NCI-H1105 treated with DMSO at 0.1 percent for 48 hours (cell line): ENCODE measurements around the gene SUPT3H.
A peak's percentile ranks its signal among the peaks of the same experiment; 100 is the strongest.

ENCODE experiments used
- DNase-seq: peaks from one replicate; lab custom pipeline; 2025; lab: John Stamatoyannopoulos, UW

Gene SUPT3H

GRCh38 chr6:45388328-45388727 lies 10.6 kb upstream of the SUPT3H start:
- no peak for DNase-seq

DNA sequence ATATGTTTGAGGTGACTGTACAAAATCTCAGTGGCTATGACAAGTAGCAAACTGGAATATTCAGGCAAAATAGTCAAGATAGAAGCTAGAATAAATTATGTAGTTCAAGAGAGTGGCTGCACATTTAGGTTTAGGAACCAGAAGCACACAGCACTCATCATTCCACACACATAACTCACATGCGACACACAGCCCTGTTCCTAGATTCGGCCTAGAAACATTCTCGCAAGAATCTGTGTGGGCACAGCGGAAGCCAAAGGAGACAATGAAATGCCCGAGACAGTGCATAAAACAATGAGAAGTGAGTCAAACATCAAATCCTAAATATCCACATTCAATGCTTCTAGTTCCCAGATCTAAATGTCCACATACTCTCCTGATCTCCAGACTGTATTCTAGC lies 9.5 kb upstream of the SUPT3H start:
- no peak for DNase-seq

DNA sequence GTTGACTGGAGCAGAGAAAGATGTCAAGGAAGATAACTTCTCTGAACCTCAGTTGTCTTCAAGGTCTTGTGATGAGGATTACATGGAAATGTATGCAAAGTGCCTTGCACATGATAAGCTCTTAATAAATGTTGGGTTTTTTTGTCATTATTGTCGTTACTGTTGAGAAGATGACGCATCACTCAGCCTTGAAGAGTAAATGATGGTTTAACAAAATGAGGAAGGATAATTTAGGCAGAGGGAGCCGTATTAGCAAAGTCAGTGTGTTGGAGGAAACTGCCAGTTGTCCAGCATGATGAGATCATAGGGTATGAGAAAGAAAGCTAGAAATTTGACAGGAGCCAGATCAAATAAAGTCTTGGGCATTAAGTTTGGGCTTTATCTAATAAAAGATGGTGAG lies 8.8 kb upstream of the SUPT3H start:
- DNase-seq = no peak

DNA sequence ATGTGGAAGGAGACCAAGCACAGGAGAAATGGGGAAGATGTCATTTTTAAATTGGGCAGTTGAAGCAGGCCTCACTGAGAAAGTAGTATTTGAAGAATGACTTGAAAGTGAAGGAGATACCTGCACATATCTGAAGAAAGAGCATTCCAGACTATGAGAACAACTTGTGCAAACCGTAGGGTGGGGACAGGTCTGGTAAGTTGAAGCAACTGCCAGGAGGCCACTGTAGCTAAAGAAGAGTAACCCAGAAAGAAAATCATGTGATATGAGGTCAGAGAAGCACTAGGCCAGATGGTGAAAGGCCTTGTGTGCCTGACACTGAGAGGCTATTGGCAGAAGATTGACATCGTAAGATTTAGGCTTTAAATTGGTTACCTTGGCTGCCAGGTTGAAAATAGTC lies 4.7 kb upstream of the SUPT3H start:
- no peak for DNase-seq

GRCh38 chr6:45378334-45378926 lies 696 bp upstream of the SUPT3H start:
- no peak for DNase-seq

DNA sequence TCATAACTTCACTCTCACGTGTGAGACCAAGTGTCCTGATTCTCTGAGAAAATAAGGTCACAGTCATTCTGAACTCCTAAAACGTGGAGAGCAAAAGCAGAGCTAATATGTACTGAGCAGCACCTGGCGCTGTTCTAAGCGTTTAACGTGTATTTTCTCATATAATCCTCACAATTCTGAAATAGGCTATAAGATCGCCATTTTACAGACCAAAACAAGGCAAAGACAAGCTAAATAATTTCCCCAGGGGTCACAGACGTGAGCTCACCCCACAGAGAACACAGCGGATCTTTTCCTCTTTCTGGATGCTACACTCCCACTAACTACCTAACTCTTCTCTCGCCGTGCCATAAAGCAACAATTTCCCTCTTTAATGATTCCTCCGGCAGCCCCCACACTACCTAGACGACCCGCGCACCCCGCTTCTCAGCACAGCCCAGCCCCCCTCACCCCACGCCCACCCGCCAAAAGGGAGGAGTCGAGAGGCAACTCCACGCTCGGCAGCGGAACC lies 636 bp downstream of the SUPT3H start:
- DNase-seq = peak; percentile 38

GRCh38 chr6:45376310-45377042 lies 1.3 kb downstream of the SUPT3H start:
- no peak for DNase-seq

- DNase-seq = no peak
Measured at GRCh38 chr6:45375449-45375848, 2.3 kb downstream of the SUPT3H start.

DNA sequence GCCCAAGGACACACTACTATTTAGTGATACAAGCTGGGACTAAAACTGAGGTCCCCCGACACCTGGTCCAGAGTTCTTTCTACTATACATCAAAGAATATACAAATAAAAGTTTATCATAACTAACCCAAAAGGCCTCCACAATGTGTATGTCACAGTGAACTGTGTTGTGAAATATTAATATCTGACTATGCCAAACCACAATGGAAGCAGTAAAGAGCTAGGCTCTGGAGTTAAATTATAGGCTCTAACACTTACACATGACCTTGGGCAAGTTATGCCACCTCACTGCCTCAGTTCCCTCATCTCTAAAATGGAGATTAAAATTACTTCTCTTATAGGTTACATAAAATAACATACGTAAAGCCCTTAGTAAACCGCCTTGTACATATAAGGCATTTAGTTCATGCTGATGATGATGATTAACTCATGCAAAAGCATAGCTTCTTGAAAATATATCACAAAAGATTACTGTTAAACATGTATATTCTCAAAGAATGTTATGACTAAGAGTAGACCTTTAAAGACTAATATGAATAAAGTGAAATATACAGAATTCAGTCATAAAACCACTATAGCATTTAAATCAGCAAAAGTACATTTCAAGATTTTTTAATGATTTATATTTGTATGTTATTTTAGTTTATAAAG lies 5.7 kb downstream of the SUPT3H start:
- DNase-seq = no peak

DNA sequence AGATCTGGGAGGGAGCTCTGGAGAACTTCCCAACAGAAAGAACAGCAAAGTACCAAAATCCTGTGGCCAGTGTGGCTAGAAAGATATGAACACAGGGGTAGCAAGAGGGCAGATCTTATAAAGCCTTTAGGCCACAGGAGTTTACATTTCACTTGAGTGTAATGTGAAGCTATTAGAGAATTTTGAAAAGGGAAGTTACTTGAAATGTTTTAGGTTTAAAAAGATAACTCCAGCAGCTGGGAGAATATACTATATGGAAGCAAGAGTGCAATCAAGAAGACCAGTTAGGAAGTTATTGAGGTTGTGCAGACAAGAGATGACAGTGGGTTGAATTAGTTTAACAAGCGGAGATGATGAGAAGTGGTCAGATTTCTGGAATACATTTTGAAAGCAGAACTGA lies 7.9 kb downstream of the SUPT3H start:
- DNase-seq = no peak

DNA sequence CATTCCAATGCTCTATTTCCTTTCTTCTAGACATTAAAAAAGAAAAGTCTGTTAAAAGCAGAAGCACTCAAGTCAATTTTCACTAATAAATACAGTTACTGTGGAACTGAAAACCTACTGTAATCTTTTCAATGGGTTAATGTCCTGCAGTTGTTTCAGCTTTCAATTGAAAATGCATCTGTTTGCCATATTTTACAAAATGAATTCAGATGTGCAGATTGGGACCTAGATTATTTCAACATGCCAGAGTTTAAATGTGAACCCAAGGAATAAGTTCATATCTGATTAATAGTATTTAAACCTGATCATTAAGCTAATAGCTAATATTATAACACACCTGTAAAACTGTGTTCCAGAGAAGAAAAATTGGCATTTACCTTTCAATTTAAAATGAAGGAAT lies 9.7 kb downstream of the SUPT3H start:
- no peak for DNase-seq

GRCh38 chr6:45366534-45366933 lies 11.2 kb downstream of the SUPT3H start:
- no peak for DNase-seq

DNA sequence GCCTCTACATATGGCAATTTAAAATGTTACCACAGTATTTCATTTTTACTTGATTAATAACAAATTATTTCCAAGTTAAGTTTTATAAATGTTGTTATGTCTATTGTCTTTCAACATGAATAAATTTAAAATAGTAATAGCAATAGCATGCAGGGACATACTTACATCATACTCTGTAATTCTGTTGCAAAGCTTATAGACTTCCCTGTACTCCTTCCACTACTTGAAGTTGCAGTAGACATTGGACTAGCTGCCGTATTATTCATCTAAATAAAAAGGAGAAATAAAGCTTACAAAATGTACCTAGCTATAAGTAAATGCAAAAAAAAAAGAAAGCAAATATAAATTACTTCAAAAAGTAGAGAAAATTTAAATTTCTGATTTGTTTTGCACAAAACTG lies 12.7 kb downstream of the SUPT3H start:
- no peak for DNase-seq

DNA sequence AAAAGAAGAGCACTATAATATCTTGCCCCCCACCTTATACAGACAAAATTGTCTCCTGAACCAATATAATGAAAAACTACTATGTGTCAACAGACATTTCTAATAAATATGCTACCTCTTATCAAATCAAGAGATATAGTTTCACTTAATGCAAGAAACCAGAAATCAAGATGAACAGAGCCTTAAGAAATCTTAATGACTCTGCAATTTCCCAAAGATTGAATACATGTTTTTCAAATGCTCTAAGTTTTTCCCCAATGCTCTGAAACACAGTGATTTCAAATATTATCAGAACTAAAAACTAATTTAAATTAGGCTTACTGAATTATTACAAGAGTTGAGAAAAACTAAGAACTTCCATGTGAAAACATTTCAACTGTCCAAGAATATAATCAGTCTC lies 13.3 kb downstream of the SUPT3H start:
- DNase-seq = no peak

GRCh38 chr6:45353654-45354053 lies 24.1 kb downstream of the SUPT3H start:
- no peak for DNase-seq

- DNase-seq = peak; percentile 78
Measured at GRCh38 chr6:45351667-45352066, 26.1 kb downstream of the SUPT3H start.

- no peak for DNase-seq
Measured at GRCh38 chr6:45351076-45351475, 26.7 kb downstream of the SUPT3H start.

GRCh38 chr6:45350186-45350710 lies 27.5 kb downstream of the SUPT3H start:
- DNase-seq = peak; percentile 65

DNA sequence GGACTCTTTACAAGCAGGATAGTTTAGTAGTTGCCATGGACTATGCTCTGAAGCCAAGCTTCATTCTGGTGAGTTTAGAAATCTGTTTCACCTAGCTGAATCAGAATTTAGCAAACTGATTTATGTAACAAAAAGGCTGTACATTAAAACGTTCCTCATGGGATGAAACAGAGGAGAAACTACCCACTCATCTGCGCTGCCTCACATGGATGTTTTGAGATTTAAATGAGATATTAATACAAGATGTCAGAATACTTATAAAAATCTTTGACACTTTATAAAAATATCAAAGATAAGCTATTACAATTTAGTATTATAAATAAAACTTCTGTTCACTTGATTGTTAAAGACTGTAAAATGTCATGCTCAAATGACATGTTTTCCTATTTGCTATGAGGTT lies 32.8 kb downstream of the SUPT3H start:
- DNase-seq = no peak

GRCh38 chr6:45328523-45328922 lies 49.2 kb downstream of the SUPT3H start:
- DNase-seq = no peak

DNA sequence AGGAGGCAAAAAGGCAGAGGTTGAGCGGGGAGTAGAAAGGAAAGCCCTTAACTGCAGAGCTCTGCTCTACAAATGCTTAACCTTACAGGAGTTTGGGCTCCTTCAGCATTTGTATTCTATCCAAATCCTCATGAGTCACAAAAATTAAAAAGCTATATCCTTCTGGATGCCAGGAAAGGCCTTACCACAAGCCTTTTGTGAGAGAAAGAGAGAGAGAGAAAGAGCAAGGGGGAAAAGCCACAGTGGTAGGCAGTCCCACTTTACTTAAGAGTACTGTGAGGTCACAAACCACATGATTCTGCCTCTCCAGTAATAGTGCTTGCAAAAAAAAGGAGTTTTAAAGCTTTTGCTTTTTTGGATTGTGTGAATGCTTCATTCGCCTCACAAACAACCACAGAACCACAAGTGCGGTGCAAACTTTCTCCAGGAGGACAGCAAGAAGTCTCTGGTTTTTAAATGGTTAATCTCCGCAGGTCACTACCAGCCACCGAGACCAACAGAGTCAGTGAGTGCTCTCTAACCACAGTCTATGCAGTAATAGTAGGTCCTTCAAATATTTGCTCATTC lies 49.7 kb downstream of the SUPT3H start, which contains the start of gene RUNX2:
Gene RUNX2 (plus strand): TSS at position 375 of the 567 bp plus-strand sequence. CDS start 397 bp downstream, outside the sequence.
- DNase-seq = no peak

DNA sequence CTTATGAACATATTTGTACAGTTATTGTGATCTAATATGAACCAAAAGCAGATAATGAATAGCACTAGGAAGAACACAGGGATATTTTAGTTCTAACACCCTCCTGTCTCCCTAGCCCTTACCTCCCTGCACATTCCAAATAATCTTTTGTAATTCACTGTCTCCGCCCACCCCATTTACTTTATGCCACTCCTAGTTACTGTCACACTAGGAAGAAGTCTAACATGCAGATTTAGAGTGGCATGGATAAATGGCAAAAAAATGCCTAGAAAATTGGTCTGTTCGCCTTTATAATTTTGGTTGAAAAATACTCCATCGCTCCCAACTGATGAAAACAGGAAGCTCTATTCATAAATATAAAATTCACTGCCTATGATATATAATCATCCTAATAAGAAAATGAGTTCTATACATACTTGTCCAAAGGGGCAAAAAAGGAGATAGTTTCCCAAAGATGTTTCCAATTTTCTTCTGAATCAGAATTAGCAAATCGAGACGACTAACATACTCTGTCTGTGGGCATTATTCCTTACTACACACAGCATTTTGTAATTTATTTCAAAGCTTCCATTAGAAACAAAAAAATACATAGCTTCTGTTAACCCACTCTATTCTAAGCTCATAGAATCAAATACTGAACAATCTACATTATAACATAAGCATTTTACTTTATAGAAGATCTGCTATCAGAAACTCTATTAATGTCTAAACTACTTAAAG lies 50.9 kb downstream of the SUPT3H start:
- DNase-seq = no peak
